Measurements from ENCODE around the gene VPS45. TPM values are rescaled to one million over a fixed set of nuclear protein-coding genes. Genes with fewer than 3 reads are reported as not detected.

The VPS45 gene
- total RNA-seq, 2 experiments from 2014 or later, result 22.9 to 23.0 TPM

DNA sequence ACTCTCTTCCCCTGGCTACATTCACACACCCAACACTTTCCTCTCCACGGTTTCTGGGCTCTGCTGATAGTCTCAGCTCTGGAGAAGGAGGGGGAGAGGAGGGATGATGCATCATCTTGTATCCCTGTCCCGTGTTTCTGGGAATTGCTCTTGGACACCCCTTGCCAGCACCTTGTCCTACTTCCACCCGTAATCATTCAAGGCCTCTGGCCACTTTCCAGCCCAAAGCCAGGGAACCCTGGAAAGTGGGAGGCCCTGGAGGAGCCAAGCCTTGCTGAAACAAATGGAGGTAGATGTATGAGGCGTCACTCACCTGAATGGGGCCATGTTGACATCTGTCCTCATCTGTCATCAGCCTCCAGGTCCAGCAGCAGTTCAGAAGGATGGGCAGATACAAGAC lies 86.6 kb downstream of the VPS45 start:
- Mint-ChIP-seq H3K4me1 (peaks cover 53% of the 10 kb centered on the region), H3K27me3 (no peaks in the 10 kb centered on the region), H3K27ac (peak overlapping the region; percentile 67), H3K4me3 (no peak overlapping the region), H3K9me3 (no peaks in the 10 kb centered on the region), H3K36me3 (peaks cover 40% of the 10 kb centered on the region)
- DNase-seq, result no peak

DNA sequence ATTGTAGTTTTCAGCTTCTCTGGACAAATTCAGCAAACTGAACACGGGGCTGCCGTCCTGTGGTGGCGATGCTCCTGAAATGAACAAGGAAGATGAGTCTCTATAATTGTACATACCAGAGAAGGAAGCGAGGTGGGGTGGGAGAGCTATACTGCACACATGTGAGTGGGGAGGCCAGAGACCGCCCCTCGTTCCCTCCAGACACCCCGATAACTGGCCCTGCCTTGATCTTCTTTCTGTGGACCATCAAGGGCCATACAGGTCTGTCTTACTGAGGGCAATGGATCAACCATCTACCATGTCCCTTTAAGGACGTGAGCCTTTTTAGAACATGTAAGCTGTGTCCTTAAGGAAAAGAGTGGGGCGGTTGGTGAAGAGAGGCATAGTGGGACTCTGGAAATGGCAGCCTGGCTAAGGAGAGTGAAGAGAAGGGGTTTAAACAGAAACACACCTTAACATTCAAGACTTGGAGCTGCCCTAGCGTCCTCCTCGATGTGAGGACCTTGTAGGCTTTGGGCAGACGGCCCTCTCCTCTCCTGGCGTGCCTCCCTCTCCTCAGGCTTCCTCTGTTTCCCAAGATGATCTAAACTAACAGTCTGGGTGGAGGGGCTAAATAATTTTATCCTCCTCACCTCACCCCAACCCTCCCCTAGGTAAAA lies 88.0 kb downstream of the VPS45 start:
- Mint-ChIP-seq H3K27me3 (no peaks in the 10 kb centered on the region), H3K4me1 (peaks cover 63% of the 10 kb centered on the region), H3K4me3 (no peak overlapping the region), H3K27ac (no peak overlapping the region), H3K9me3 (no peaks in the 10 kb centered on the region), H3K36me3 (peaks cover 47% of the 10 kb centered on the region)
- DNase-seq, result no peak

DNA sequence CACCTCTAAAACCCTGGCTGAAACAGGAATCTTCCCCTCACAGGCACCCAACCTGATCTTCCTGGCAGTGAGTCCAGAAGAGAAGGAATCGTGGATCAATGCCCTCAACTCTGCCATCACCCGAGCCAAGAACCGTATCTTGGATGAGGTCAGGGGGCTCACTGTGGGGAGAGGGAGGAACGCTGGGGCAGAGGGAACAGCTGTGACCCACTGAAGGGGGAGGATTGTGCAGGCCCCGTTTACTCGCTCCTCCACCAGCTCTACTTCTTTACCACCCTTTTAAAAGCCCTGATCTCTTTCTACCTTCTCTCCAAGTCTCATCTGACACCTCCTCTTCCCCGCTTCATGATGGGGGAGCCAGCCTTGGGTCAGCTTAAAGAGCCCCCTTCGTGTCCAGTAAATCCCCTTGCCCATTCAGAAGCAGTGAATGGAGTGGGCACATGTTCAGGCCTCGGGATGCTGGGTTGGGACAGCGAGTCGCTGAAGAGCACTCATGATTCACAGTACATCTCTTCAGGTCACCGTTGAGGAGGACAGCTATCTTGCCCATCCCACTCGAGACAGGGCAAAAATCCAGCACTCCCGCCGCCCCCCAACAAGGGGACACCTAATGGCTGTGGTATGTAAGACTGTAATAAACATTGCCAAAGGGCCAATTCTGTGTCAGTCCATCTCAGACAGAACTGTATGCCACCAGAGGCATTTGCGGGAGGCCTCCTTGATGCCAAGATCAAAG lies 89.5 kb downstream of the VPS45 start:
- H3K27me3 Mint-ChIP-seq, result no peaks in the 10 kb centered on the region
- no peak overlapping the region for H3K4me3 Mint-ChIP-seq
- peaks cover 67% of the 10 kb centered on the region for H3K4me1 Mint-ChIP-seq
- DNase-seq, result no peak
- no peaks in the 10 kb centered on the region for H3K9me3 Mint-ChIP-seq
- H3K27ac Mint-ChIP-seq, result peak overlapping the region; percentile 31
- peaks cover 40% of the 10 kb centered on the region for H3K36me3 Mint-ChIP-seq

DNA sequence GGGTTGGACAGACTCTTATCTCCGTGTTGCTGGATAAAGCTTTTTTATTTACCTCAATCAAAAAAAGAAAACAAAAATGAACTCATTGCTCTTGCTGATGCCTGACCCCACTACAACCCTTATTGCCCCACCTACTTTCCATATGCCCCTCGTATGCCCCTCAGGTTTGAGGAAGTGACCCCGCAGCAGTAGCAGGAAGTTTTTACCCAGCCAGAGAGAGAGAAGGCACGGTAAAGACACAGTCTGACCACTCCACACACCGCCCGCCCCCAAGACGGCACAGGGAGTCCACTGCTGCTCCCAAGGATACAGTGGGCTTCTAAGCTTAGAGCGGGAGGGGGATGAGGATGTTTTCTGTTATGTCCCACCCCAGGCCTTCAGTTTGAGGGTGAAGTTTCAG lies 92.0 kb downstream of the VPS45 start:
- Mint-ChIP-seq H3K27ac (peak overlapping the region; percentile 77), H3K4me3 (no peak overlapping the region), H3K36me3 (peaks cover 27% of the 10 kb centered on the region), H3K4me1 (peaks cover 62% of the 10 kb centered on the region), H3K27me3 (no peaks in the 10 kb centered on the region), H3K9me3 (no peaks in the 10 kb centered on the region)
- DNase-seq, result no peak

DNA sequence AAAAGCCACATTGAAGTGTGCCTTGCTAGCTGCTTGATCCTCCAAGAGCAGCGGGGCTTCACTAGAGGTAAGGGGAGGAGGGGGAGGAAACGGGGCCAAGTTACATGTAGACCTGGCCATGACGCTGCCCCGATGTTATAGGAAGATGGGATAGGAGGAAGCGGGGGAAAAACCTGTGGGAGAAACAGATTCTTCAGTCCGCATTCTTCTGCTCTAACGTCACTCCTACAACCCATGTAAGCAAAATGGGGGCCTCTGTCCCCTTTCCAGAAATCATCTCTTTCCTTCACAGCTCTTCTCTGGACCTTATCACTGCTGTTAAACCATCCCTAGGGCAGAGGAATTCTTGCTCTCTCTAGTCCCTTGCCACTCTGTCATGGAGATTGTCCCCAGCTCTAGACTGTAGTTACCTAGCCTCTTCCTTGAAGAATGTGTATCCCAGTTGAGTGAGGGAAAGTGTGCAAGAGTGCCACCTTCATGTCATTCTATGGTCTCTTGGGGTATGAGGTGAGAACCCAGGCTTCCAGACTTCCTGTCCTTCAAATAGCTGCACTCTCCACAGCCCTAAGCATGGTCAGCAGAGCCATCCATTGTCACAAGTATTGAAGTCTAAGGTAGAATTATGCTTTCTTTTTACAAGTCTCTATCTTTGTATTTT lies 93.5 kb downstream of the VPS45 start:
- Mint-ChIP-seq H3K27ac (peak overlapping the region; percentile 77), H3K27me3 (no peaks in the 10 kb centered on the region), H3K9me3 (no peaks in the 10 kb centered on the region), H3K4me1 (peaks cover 65% of the 10 kb centered on the region), H3K36me3 (peaks cover 24% of the 10 kb centered on the region), H3K4me3 (peak overlapping the region; percentile 35)
- no peak for DNase-seq

DNA sequence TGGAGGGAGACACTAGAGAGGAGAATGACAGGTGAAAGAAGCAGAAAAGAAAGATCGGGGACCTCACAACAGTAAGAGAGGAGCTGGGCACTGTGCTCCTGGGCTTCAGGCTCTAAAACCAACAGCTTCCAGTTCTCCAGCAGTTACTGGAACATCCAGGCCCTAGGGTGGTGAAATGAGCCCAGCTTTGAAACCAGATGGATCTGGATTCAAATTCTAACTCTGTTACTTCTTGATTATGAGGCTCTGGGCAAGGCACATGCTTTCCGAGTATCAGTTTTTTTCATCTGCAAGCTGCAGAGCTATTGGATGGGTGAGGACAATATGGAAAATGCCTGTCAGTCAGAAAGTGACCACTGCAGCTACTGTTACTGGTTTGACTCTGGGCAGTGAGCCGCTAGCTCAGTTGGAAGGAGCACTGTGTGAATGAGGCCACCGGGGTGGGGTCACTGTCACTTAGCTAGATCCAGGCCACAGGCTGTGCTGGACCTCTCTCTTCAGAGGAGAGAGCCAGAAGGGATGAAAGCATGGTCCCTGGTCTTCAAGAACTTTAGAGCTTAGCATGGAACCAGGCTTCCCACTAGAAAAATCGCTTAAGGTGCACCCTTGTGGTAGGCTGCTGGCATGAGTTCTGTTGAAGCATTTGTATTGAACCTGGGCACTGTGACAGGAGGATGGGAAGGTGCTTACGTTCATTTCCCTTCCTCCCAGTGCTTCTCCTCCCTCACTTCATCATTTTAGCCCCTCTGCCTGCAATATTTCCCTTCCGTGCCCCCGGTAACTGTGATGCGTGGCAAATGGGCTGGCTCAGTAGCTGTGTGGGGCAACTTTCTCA lies 94.4 kb downstream of the VPS45 start:
- peaks cover 62% of the 10 kb centered on the region for H3K4me1 Mint-ChIP-seq
- peak overlapping the region; percentile 40 for H3K27ac Mint-ChIP-seq
- H3K27me3 Mint-ChIP-seq, result no peaks in the 10 kb centered on the region

DNA sequence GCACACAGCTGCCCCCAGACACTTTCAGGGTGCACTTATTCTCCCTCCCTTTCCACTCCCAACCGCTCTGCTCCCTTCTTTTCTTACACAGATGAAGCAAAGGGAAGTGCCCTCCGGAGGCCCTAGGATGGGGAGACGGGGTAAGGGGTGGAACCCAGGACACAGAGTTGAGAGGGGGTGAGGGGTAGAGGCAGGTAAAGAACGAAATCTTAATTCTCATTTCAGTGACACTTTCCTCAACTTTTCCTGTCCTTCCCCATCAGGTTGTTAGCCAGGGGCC lies 94.9 kb downstream of the VPS45 start:
- Mint-ChIP-seq H3K36me3 (peaks cover 17% of the 10 kb centered on the region), H3K27ac (peak overlapping the region; percentile 12), H3K27me3 (no peaks in the 10 kb centered on the region), H3K4me3 (no peak overlapping the region), H3K4me1 (peaks cover 59% of the 10 kb centered on the region), H3K9me3 (no peaks in the 10 kb centered on the region)
- DNase-seq, result no peak

More for the DNA sequence above, 94.4 kb downstream of the VPS45 start:
- no peaks in the 10 kb centered on the region for H3K9me3 Mint-ChIP-seq
- H3K4me3 Mint-ChIP-seq, result no peak overlapping the region
- DNase-seq, result no peak
- peaks cover 21% of the 10 kb centered on the region for H3K36me3 Mint-ChIP-seq

DNA sequence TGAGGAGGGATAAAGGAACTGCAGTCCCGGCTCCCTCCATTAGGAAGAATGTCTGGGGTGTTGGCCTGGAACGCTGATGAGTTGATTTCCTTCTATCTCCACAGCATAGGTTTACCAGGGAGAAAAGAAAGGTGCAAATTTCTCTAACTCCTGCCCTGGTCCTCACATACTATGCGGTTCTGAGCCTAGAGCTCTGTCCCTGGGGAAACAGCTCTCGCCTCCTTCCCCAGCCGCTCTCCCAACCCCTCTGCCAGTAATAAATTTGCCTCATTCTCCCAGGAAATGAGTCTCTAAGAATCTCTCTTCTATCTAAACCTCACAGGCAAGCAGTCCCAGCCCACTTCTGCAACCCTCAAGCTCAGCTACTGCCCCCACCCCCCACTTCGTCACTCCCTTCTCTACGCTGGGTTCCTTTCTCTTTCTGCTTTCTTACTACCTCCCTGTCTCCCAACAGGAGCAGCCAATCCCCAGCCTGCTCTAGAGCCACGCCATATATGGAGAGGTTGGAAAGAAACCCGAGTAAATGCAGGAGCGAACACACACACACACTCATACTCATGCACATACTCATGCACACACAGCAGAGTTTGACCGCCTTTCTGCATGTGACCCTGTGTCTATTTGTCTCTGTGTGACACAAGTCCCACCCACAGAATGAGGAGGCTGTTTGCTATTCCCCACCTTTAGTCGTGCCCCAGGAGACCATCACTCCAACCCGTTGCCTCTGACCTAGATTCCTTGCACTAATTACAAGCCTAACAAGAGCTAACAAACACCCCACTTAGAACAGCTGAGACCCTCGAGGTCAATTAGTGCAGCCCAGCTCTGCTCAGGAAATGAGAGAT lies 95.5 kb downstream of the VPS45 start:
- peaks cover 11% of the 10 kb centered on the region for H3K36me3 Mint-ChIP-seq
- H3K4me3 Mint-ChIP-seq, result peak overlapping the region; percentile 13
- peak; percentile 30 for DNase-seq
- H3K9me3 Mint-ChIP-seq, result no peaks in the 10 kb centered on the region
- no peaks in the 10 kb centered on the region for H3K27me3 Mint-ChIP-seq
- H3K27ac Mint-ChIP-seq, result peak overlapping the region; percentile 12
- H3K4me1 Mint-ChIP-seq, result peaks cover 56% of the 10 kb centered on the region

DNA sequence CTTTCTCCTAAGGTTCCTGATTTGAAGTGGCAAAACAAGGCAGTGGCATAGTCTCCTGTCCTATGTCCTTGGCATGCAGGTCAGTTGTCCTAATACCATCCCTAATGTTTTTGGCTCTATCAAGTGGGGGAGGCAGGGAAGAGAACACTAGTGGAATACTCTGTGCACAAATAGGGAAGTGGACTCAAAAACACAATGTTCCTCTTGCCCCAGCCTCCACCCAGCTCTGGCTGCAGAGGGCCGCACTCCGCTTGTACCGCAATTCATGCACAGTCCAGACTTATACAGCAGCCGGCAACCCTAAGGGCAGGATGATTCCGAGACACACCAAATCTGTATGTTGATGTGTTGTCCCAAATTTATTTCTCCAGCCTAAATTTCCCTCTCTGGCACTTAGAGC lies 96.6 kb downstream of the VPS45 start:
- H3K27me3 Mint-ChIP-seq, result no peaks in the 10 kb centered on the region
- H3K9me3 Mint-ChIP-seq, result no peaks in the 10 kb centered on the region
- H3K4me1 Mint-ChIP-seq, result peaks cover 55% of the 10 kb centered on the region
- peaks cover 9% of the 10 kb centered on the region for H3K36me3 Mint-ChIP-seq
- no peak overlapping the region for H3K4me3 Mint-ChIP-seq
- no peak overlapping the region for H3K27ac Mint-ChIP-seq
- DNase-seq, result no peak

DNA sequence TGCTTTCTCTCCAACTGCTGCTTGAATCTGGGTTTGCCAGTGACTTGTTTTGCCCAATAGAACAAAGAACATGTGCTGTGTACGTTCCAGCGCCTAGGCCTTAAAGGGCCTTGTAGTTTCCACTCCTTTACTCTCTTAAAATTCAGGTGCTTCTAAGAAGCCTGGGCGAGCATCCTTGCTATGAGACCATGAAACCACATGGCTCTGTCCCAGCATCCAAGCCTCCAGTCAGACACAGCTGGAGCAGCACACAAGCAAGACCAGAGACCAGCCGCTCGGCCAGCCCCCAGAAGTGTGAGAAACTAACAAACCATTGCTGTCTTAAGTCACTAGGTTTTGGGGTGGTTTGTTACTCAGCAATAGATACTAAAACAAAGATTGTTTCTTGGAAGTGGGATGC lies 97.2 kb downstream of the VPS45 start:
- Mint-ChIP-seq H3K9me3 (no peaks in the 10 kb centered on the region), H3K27ac (no peak overlapping the region), H3K4me3 (no peak overlapping the region), H3K4me1 (peaks cover 49% of the 10 kb centered on the region), H3K27me3 (no peaks in the 10 kb centered on the region), H3K36me3 (peaks cover 7% of the 10 kb centered on the region)
- no peak for DNase-seq

DNA sequence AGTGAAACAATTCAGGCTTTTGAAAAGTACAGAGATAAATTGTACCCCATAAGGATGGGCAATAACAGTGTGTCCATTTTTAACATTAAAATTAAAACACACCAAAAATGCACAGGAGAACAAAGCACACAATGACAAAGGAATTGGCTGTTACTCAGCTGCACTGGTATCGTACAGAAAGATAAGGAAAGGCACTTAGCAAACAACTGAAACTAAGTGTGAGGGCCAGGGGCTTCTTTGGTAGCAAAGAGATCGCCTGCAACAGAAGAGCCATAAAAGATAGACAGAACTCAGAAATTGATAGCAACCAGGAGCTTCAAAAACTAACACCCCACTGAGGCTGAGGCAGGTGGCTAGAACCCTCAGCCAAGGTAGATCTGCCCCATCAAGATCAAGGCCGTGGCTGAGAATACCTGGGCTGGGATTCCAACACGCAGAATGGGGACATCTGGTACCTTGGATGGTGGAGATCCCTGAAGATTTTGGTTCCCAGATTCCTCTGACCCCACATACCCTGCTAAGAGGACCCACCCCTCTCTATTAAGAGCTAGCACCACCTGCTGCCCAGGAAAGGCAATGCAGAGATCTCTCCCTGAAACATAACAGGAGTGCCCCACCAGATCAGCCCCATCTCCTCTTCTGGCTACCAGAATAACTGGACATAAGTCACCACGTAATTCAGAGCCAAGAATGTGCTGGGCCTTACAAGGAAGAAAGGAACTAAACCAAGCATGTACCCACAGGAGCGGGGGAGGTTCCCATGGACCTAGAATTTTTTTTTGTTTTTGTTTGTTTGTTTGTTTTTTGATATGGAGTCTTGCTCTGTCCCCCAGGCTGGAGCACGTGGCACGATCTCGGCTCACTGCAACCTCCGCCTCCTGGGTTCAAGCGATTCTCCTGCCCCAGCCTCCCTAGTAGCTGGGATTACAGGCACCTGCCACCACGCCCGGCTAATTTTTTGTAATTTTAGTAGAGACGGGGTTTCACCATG lies 98.3 kb downstream of the VPS45 start:
- Mint-ChIP-seq H3K27ac (no peak overlapping the region), H3K4me3 (no peak overlapping the region), H3K36me3 (no peaks in the 10 kb centered on the region), H3K27me3 (no peaks in the 10 kb centered on the region), H3K9me3 (no peaks in the 10 kb centered on the region), H3K4me1 (peaks cover 38% of the 10 kb centered on the region)
- DNase-seq, result peak; percentile 36

DNA sequence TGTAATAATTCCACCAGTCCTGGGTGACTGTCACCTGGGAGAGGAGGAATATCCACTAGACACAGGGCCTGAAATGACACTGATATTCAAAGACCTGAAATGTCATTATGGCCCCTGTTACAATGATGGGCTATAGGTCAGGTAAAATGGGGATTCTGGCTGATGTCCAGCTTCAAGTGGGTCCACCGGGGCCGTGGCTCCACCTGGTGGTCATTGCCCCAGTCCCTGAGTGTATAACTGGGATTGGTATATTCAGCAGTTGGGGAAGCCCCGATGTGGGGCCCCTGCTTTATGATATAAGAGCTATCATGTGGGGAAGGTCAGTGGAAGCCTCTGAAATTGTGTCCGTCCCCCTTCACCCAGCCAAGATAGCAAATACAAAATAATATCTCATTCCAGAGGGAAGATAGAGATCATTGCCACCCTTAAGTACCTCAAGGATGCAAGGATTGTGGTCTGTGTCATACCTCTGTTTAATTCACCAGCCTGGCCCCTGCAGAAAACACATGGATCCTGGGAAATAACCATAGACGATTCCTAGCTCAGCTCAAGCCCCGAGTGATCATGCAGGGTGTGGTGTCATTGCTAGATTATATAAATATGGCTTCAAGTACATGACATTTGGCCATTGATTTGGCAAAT lies 101.5 kb downstream of the VPS45 start:
- Mint-ChIP-seq H3K4me1 (peaks cover 12% of the 10 kb centered on the region), H3K9me3 (no peaks in the 10 kb centered on the region), H3K27ac (no peak overlapping the region), H3K36me3 (no peaks in the 10 kb centered on the region), H3K27me3 (no peaks in the 10 kb centered on the region), H3K4me3 (no peak overlapping the region)
- peak; percentile 58 for DNase-seq

DNA sequence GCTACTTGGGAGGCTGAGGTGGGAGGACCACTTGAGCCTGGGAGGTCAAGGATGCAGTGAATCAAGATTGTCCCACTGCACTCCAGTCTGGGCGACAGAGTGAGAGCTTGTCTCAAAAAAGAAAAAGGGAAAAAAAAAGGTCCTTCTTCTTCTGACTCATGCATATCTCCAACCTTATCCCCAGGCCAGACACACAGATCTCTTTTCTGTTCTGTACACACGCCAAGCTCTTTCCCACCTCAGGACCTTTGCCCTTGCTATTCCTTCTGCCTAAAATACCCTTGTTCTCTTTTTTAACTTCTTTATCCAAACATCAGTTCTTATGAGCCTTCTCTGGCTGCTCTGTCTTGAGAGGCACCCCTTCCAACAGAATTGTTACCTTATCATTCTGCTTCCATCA lies 104.2 kb downstream of the VPS45 start:
- no peak for DNase-seq
- H3K4me3 Mint-ChIP-seq, result no peak overlapping the region
- H3K27ac Mint-ChIP-seq, result no peak overlapping the region
- no peaks in the 10 kb centered on the region for H3K4me1 Mint-ChIP-seq
- no peaks in the 10 kb centered on the region for H3K36me3 Mint-ChIP-seq
- no peaks in the 10 kb centered on the region for H3K27me3 Mint-ChIP-seq
- H3K9me3 Mint-ChIP-seq, result no peaks in the 10 kb centered on the region
